GM23248 (cell line): ENCODE results near the gene SLC38A8. TPM values are rescaled to one million over a fixed set of nuclear protein-coding genes. Genes with fewer than 3 reads are reported as not detected.
A peak's percentile ranks its signal among the peaks of the same experiment; 100 is the strongest.

Source experiments
- DNase-seq: peaks from one replicate; pipeline ENCODE4 v3.0.0-alpha.2; 2015
- H2AFZ ChIP-seq: fragments of 200-600 bp; sonication (generic); 2 replicates; pipeline ENCODE4 v1.6.1; 2016; ENCODE audit warnings: antibody characterized with exemption
- H3F3A ChIP-seq: fragments of 200-600 bp; sonication (generic); 2 replicates; pipeline ENCODE4 v1.6.1; 2016; ENCODE audit warnings: mild to moderate bottlenecking, antibody characterized with exemption, mixed run types; ENCODE audit not compliant: insufficient read depth
- H3K27ac ChIP-seq: fragments of 200-600 bp; sonication (generic); 2 replicates; pipeline ENCODE4 v1.5.1; 2016; ENCODE audit warnings: mild to moderate bottlenecking
- H3K27me3 ChIP-seq: fragments of 200-600 bp; sonication (generic); replicated peaks from 2 replicates; pipeline ENCODE4 v1.6.1; 2016; ENCODE audit warnings: mild to moderate bottlenecking; ENCODE audit not compliant: insufficient read depth
- H3K36me3 ChIP-seq: fragments of 200-600 bp; sonication (generic); 2 replicates; pipeline ENCODE4 v1.6.1; 2016; ENCODE audit warnings: low read depth, mild to moderate bottlenecking
- H3K4me1 ChIP-seq: fragments of 200-600 bp; sonication (generic); 2 replicates; pipeline ENCODE4 v1.6.1; 2016; ENCODE audit warnings: mild to moderate bottlenecking; ENCODE audit not compliant: insufficient read depth
- H3K4me2 ChIP-seq: fragments of 200-600 bp; sonication (generic); one replicate; pipeline ENCODE4 v1.6.1; 2016; ENCODE audit warnings: mild to moderate bottlenecking; ENCODE audit not compliant: unreplicated experiment
- H3K4me3 ChIP-seq: fragments of 200-600 bp; sonication (generic); 2 replicates; pipeline ENCODE4 v1.5.1; 2016; ENCODE audit warnings: mild to moderate bottlenecking
- H3K79me2 ChIP-seq: fragments of 200-600 bp; sonication (generic); 2 replicates; pipeline ENCODE4 v1.6.1; 2016; ENCODE audit warnings: mild to moderate bottlenecking; ENCODE audit not compliant: insufficient read depth
- H3K9ac ChIP-seq: fragments of 200-600 bp; sonication (generic); 2 replicates; pipeline ENCODE4 v1.6.1; 2016; ENCODE audit warnings: mild to moderate bottlenecking
- H3K9me2 ChIP-seq: fragments of 200-600 bp; sonication (generic); 2 replicates; pipeline ENCODE4 v1.6.1; 2016; ENCODE audit warnings: mixed run types, mild to moderate bottlenecking, moderate library complexity; ENCODE audit not compliant: insufficient read depth
- H3K9me3 ChIP-seq: fragments of 200-600 bp; sonication (generic); one replicate; pipeline ENCODE4 v1.6.1; 2017; ENCODE audit warnings: low read depth
- H4K20me1 ChIP-seq: fragments of 200-600 bp; sonication (generic); 2 replicates; pipeline ENCODE4 v1.6.0; 2016; ENCODE audit not compliant: insufficient read depth
- EZH2 ChIP-seq: fragments of 200-600 bp; sonication (generic); IDR thresholded peaks from 2 replicates; pipeline ENCODE4 v1.6.1; 2018; ENCODE audit warnings: antibody characterized with exemption, mild to moderate bottlenecking; ENCODE audit not compliant: insufficient read depth, poor library complexity, severe bottlenecking
- EZH2phosphoT487 ChIP-seq: fragments of 200-600 bp; sonication (generic); IDR thresholded peaks from 2 replicates; pipeline ENCODE4 v1.6.1; 2018; ENCODE audit warnings: antibody characterized with exemption, moderate library complexity, mild to moderate bottlenecking, low read depth; ENCODE audit not compliant: insufficient read depth
- WGBS, 2 experiments: methylation state at CpG; one replicate each; pipeline ENCODE4 v1.1.6; 2015 to 2017; ENCODE audit warnings: low lambda C conversion rate in 2 of 2, low coverage in 1 of 2; ENCODE audit errors: missing lambda C conversion rate in 2 of 2; 5-methylcytosine and 5-hydroxymethylcytosine counted together
- in situ Hi-C: fragments of 300-500 bp; cut with MboI; formaldehyde crosslinking; loops from 2 replicates; pipeline ENCODE4 v1.15.0; 2020
- polyA plus RNA-seq: library from polyadenylated mRNA; unstranded; fragments of >200 nt; fragmentation: Nextera tagmentation; extraction: Ambion mirVana; gene quantifications from 2 replicates; pipeline ENCODE4 v1.2.1, GENCODE V29; 2016
- total RNA-seq: library from RNA; depleted of rRNA; stranded (reverse); fragments of >200 nt; shearing (Covaris generic); gene quantifications from 2 replicates; pipeline ENCODE4 v1.2.3, GENCODE V29; 2014

SLC38A8 gene
- total and polyA plus RNA-seq, 2 experiments from 2014 or later, result not detected

DNA sequence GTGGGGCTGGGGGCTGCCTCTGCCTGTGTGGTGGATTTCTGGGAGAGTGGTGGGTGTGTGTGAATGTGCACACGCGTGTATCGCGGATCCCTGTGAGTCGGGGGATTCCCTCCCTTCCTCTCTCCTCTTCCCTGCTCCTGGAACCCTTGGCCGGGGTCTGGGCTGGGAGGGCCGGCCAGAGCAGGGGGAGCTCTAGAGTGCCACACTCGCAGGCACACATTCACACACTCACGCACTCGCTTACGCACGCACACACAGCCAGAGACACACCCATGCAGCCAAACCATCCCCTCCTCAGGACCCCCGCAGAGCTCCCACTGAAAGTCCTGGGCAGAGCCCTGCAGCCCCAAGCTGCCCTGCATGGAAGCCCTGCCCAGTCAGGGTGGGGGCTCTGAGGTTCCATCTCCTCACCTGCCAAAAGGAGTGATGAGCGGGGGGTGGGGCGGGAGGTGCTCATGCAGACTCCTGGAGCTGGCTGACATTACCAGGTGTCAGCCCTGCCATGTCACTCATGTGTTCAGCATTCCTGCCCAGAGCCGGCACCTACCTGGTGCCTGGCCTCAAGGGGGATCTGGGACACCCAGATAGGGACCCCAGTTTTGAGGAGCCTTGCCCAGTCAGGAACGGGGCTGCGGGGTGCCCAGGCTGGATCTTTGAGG is 72.7 kb downstream of the SLC38A8 start:
- H3K9me2 ChIP-seq, result no peaks in the 10 kb centered on the region
- TF ChIP-seq EZH2 (no peak), EZH2phosphoT487 (no peak)
- H3K4me3 ChIP-seq, result no peak overlapping the region
- H3F3A ChIP-seq, result no peaks in the 10 kb centered on the region
- H3K27ac ChIP-seq, result no peak overlapping the region
- no peak overlapping the region for H3K4me2 ChIP-seq
- DNase-seq, result no peak
- no peaks in the 10 kb centered on the region for H3K4me1 ChIP-seq
- H3K9me3 ChIP-seq, result no peaks in the 10 kb centered on the region
- no peaks in the 10 kb centered on the region; the same call in 1 of the 2 replicates for H3K27me3 ChIP-seq
- no peaks in the 10 kb centered on the region for H3K79me2 ChIP-seq
- H2AFZ ChIP-seq, result no peak overlapping the region
- no peak overlapping the region for H3K9ac ChIP-seq
- in situ Hi-C loops, result loop anchor here (5.0 kb wide), 1 partner anchor 77 kb away; no protein-coding TSS in a partner anchor
- WGBS, 2 experiments, result 72 to 84% methylated on average over 10 to 16 of the region's 18 CpGs
- no peaks in the 10 kb centered on the region for H4K20me1 ChIP-seq
- H3K36me3 ChIP-seq, result no peaks in the 10 kb centered on the region

- no peak for DNase-seq
- in situ Hi-C loops, result loop anchor here (5.0 kb wide), 1 partner anchor 78 kb away; no protein-coding TSS in a partner anchor
- H3K9me2 ChIP-seq, result no peaks in the 10 kb centered on the region
- H3K9me3 ChIP-seq, result no peaks in the 10 kb centered on the region
- no peaks in the 10 kb centered on the region for H3K79me2 ChIP-seq
- no peaks in the 10 kb centered on the region for H3F3A ChIP-seq
- 10 to 28% methylated on average over 7 to 26 of the region's 45 CpGs for WGBS, 2 experiments
- H3K27ac ChIP-seq, result no peak overlapping the region
- H3K4me1 ChIP-seq, result no peaks in the 10 kb centered on the region
- no peak for TF ChIP-seq EZH2
- no peak for TF ChIP-seq EZH2phosphoT487
- H2AFZ ChIP-seq, result no peak overlapping the region
- H3K9ac ChIP-seq, result no peak overlapping the region
- H4K20me1 ChIP-seq, result no peaks in the 10 kb centered on the region
- no peaks in the 10 kb centered on the region for H3K36me3 ChIP-seq
- H3K4me2 ChIP-seq, result no peak overlapping the region
- no peak overlapping the region for H3K4me3 ChIP-seq
- H3K27me3 ChIP-seq, result no peaks in the 10 kb centered on the region; the same call in 1 of the 2 replicates
Measured at GRCh38 chr16:83968891-83969649, 73.5 kb downstream of the SLC38A8 start.

DNA sequence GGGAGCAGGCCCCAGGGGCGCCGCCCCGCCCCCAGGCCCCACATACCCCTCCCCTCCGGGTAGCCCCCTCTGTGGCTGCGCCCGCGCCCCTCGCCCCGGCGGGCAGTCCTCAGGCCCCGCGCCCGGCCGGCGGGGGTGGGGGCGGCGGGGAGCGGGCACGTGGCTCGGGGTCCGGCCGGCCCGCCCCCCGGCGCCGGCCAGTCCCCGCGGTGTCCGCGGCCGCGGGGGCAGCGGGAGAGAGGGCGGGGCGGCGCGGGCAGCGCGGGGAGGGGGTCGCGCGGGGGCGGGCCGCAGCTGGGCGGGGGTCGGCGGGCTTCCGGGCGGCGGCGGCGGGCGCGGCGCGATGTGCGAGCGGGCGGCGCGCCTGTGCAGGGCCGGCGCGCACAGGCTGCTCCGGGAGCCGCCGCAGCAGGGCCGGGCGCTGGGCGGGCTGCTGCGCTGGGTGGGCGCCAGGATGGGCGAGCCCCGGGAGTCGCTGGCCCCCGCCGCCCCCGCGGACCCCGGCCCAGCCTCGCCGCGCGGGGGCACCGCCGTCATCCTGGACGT is 74.2 kb downstream of the SLC38A8 start:
- Histone ChIP-seq H3K27ac (no peak overlapping the region), H3F3A (no peaks in the 10 kb centered on the region), H2AFZ (no peak overlapping the region), H3K4me3 (peak overlapping the region; percentile 65; the same call in 1 of the 2 replicates), H3K9me3 (no peaks in the 10 kb centered on the region), H3K4me1 (no peaks in the 10 kb centered on the region), H3K79me2 (no peaks in the 10 kb centered on the region), H3K4me2 (peak overlapping the region; percentile 28), H3K9me2 (no peaks in the 10 kb centered on the region), H4K20me1 (no peaks in the 10 kb centered on the region), H3K36me3 (no peaks in the 10 kb centered on the region), H3K27me3 (no peaks in the 10 kb centered on the region; the same call in 1 of the 2 replicates), H3K9ac (no peak overlapping the region)
- WGBS, 2 experiments, result 4% methylated on average over 10 of the region's 87 CpGs; no CpG with 5 or more reads in 1 of the 2 experiments
- in situ Hi-C loops, result loop anchor here (5.0 kb wide), 1 partner anchor 79 kb away; no protein-coding TSS in a partner anchor
- no peak for TF ChIP-seq EZH2
- TF ChIP-seq EZH2phosphoT487, result no peak
- peak; percentile 53 for DNase-seq

- H4K20me1 ChIP-seq, result no peaks in the 10 kb centered on the region
- peak within 1 kb of the TSS; percentile 65; the same call in 1 of the 2 replicates for H3K4me3 ChIP-seq
- TF ChIP-seq EZH2, result no peak
- TF ChIP-seq EZH2phosphoT487, result no peak
- H3F3A ChIP-seq, result no peaks in the 10 kb centered on the region
- H3K9me3 ChIP-seq, result no peaks in the 10 kb centered on the region
- H3K9ac ChIP-seq, result no peak within 1 kb of the TSS
- no peak within 1 kb of the TSS for H2AFZ ChIP-seq
- H3K4me1 ChIP-seq, result no peaks in the 10 kb centered on the region
- in situ Hi-C loops, result loop anchor here (5.0 kb wide), 1 partner anchor 79 kb away; no protein-coding TSS in a partner anchor
- peak; percentile 73 for DNase-seq
- H3K4me2 ChIP-seq, result peak within 1 kb of the TSS; percentile 28
- H3K27me3 ChIP-seq, result no peaks in the 10 kb centered on the region; the same call in 1 of the 2 replicates
- H3K27ac ChIP-seq, result no peak within 1 kb of the TSS
- H3K79me2 ChIP-seq, result no peaks in the 10 kb centered on the region
- no peaks in the 10 kb centered on the region for H3K36me3 ChIP-seq
- H3K9me2 ChIP-seq, result no peaks in the 10 kb centered on the region
- WGBS, 2 experiments, result 3 to 9% methylated on average over 9 to 35 of the region's 35 CpGs
Measured at GRCh38 chr16:83967838-83968305, 74.7 kb downstream of the SLC38A8 start, which contains the start of gene NECAB2. NECAB2 (plus strand) TSS chr16:83968244; CDS start chr16:83968649, 405 bp downstream.
